ENCODE measurements around the gene PDE3A.

PDE3A gene

DNA sequence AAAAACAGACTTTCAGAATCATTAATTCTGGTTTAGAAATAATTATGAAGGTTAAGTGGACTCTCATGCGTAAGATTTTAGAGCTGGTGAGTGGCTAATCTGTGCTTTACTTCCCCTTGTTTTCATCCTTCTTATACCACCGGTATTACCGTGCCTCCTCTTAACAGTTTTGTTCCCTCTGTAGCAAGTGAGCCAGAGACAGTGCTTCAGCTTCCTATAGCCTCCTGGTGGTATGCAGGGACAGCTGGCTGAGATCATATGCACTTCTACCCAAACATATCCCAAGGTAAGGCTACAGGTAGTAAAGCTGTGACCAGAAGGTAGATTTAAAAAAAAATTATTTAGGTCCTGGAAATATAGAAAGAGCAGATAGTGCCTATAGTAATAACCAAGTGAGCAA, 55.2 kb downstream of the PDE3A start:
- Histone ChIP-seq H3K4me3 (ENCODE audit: low read depth, low read length) (no peak overlapping the region), H3K4me1 (ENCODE audit: control insufficient read depth, insufficient read depth, low read length) (peaks cover 35% of the 10 kb centered on the region)

DNA sequence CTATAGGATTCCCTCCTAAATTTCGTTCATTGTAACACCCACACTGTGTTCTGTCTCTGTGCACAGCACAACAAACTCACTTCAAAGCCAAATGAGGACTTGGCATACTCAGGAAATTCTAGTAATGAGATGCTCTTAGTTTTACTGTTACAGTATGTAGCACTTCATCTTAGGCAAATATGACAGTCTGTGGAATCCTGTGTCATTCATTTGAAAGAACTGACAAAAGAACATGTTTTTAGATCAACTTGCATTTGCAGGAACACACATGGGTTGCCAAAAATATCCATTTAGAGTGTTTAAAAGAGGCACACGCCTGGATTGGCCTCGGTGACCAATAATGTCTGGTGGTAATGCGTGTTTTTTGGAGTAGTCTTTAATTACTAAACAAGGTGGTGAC, 56.5 kb downstream of the PDE3A start:
- Histone ChIP-seq H3K9me3 (ENCODE audit: control insufficient read depth, insufficient read depth, low read length) (no peaks in the 10 kb centered on the region), H3K27ac (ENCODE audit: low read depth, low read length) (no peak overlapping the region), H3K4me1 (ENCODE audit: control insufficient read depth, insufficient read depth, low read length) (peaks cover 48% of the 10 kb centered on the region), H3K9ac (ENCODE audit: low read depth, low read length) (no peak overlapping the region), H3K36me3 (ENCODE audit: control insufficient read depth, insufficient read depth, low read length) (no peaks in the 10 kb centered on the region), H3K27me3 (ENCODE audit: control insufficient read depth, insufficient read depth, low read length) (no peaks in the 10 kb centered on the region), H3K4me3 (ENCODE audit: low read depth, low read length) (no peak overlapping the region)

More for the DNA sequence above, 55.2 kb downstream of the PDE3A start:
- no peaks in the 10 kb centered on the region for H3K27me3 ChIP-seq (ENCODE audit: control insufficient read depth, insufficient read depth, low read length)
- no peaks in the 10 kb centered on the region for H3K9me3 ChIP-seq (ENCODE audit: control insufficient read depth, insufficient read depth, low read length)
- no peak overlapping the region for H3K27ac ChIP-seq (ENCODE audit: low read depth, low read length)
- no peaks in the 10 kb centered on the region for H3K36me3 ChIP-seq (ENCODE audit: control insufficient read depth, insufficient read depth, low read length)
- no peak overlapping the region for H3K9ac ChIP-seq (ENCODE audit: low read depth, low read length)

- no peaks in the 10 kb centered on the region for H3K27me3 ChIP-seq (ENCODE audit: control insufficient read depth, insufficient read depth, low read length)
Observed at GRCh38 chr12:20426191-20426590, 57.9 kb downstream of the PDE3A start.

DNA sequence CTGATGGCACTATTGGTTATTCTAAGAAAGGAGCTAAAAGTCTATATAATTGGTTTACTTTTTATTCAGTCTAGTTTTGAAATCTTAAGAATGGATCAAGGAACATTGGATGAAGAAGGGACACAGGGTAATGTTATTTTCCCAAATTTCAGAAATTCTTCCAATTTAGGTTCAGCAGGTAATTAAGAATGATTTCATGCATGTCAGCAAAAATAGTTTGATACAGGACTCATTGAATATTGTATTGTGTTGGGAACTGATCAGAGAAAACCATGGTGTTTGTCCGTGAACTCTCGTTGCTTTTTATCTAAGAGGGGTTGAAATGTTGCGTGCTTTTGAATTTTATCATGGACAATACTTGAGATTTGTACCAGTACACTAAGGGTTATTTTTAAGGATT, 58.6 kb downstream of the PDE3A start:
- H3K27me3 ChIP-seq (ENCODE audit: control insufficient read depth, insufficient read depth, low read length) = no peaks in the 10 kb centered on the region
- H3K9ac ChIP-seq (ENCODE audit: low read depth, low read length) = no peak overlapping the region
- peaks cover 63% of the 10 kb centered on the region for H3K4me1 ChIP-seq (ENCODE audit: control insufficient read depth, insufficient read depth, low read length)
- no peak overlapping the region for H3K4me3 ChIP-seq (ENCODE audit: low read depth, low read length)
- H3K27ac ChIP-seq (ENCODE audit: low read depth, low read length) = no peak overlapping the region
- no peaks in the 10 kb centered on the region for H3K36me3 ChIP-seq (ENCODE audit: control insufficient read depth, insufficient read depth, low read length)
- H3K9me3 ChIP-seq (ENCODE audit: control insufficient read depth, insufficient read depth, low read length) = no peaks in the 10 kb centered on the region

More at GRCh38 chr12:20426191-20426590, 57.9 kb downstream of the PDE3A start:
- Histone ChIP-seq H3K27ac (ENCODE audit: low read depth, low read length) (no peak overlapping the region), H3K4me1 (ENCODE audit: control insufficient read depth, insufficient read depth, low read length) (peaks cover 61% of the 10 kb centered on the region), H3K9me3 (ENCODE audit: control insufficient read depth, insufficient read depth, low read length) (no peaks in the 10 kb centered on the region), H3K36me3 (ENCODE audit: control insufficient read depth, insufficient read depth, low read length) (no peaks in the 10 kb centered on the region), H3K4me3 (ENCODE audit: low read depth, low read length) (no peak overlapping the region), H3K9ac (ENCODE audit: low read depth, low read length) (no peak overlapping the region)

DNA sequence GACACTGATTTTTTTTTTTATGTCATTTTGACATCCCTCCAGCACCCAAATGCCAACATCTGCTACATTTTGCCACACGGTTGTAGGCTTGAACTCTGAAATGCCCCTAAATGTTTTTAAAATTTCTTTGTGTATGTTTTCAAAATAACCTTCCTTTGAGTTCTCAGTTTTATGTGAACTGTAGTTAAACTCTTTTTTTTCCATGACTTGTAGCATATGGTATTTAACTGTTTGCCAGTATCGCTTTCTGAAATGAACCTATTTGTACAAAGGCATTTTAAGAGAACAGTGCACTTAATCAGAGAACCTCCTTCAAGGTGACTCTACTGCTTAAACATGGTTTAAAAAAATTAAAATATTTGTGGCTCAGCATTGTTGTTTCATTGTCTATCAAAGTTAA, 61.5 kb downstream of the PDE3A start:
- no peaks in the 10 kb centered on the region for H3K9me3 ChIP-seq (ENCODE audit: control insufficient read depth, insufficient read depth, low read length)
- no peaks in the 10 kb centered on the region for H3K27me3 ChIP-seq (ENCODE audit: control insufficient read depth, insufficient read depth, low read length)
- no peak overlapping the region for H3K27ac ChIP-seq (ENCODE audit: low read depth, low read length)
- H3K4me3 ChIP-seq (ENCODE audit: low read depth, low read length) = no peak overlapping the region
- H3K9ac ChIP-seq (ENCODE audit: low read depth, low read length) = no peak overlapping the region
- peaks cover 71% of the 10 kb centered on the region for H3K4me1 ChIP-seq (ENCODE audit: control insufficient read depth, insufficient read depth, low read length)
- no peaks in the 10 kb centered on the region for H3K36me3 ChIP-seq (ENCODE audit: control insufficient read depth, insufficient read depth, low read length)

GRCh38 chr12:20432290-20432689, 64.0 kb downstream of the PDE3A start:
- no peaks in the 10 kb centered on the region for H3K36me3 ChIP-seq (ENCODE audit: control insufficient read depth, insufficient read depth, low read length)
- no peaks in the 10 kb centered on the region for H3K27me3 ChIP-seq (ENCODE audit: control insufficient read depth, insufficient read depth, low read length)
- no peak overlapping the region for H3K27ac ChIP-seq (ENCODE audit: low read depth, low read length)
- H3K9me3 ChIP-seq (ENCODE audit: control insufficient read depth, insufficient read depth, low read length) = no peaks in the 10 kb centered on the region
- H3K4me3 ChIP-seq (ENCODE audit: low read depth, low read length) = peak overlapping the region; percentile 24; the same call in 1 of the 2 replicates
- no peak overlapping the region for H3K9ac ChIP-seq (ENCODE audit: low read depth, low read length)
- peaks cover 82% of the 10 kb centered on the region for H3K4me1 ChIP-seq (ENCODE audit: control insufficient read depth, insufficient read depth, low read length)

DNA sequence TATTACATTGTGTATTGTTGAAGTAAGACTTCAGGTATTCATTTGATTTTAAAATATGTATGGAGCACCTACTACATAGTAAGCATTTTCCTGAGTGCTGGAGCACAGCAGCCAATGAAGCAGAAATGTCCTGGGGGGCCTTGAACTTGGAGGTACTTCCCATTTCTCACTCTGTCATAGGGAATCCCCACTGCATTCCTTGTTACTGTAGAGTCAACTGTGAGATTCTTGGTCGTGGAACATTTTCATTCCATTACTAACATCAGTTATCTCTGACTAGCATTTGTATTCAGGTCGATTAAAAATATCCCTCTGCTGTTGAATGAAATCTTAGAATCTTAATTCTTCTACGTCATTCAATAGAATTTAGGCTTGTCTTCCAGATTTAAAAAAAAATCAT, 66.7 kb downstream of the PDE3A start:
- Histone ChIP-seq H3K9me3 (ENCODE audit: control insufficient read depth, insufficient read depth, low read length) (no peaks in the 10 kb centered on the region), H3K9ac (ENCODE audit: low read depth, low read length) (no peak overlapping the region), H3K27ac (ENCODE audit: low read depth, low read length) (no peak overlapping the region), H3K4me1 (ENCODE audit: control insufficient read depth, insufficient read depth, low read length) (peaks cover 77% of the 10 kb centered on the region), H3K4me3 (ENCODE audit: low read depth, low read length) (no peak overlapping the region), H3K36me3 (ENCODE audit: control insufficient read depth, insufficient read depth, low read length) (no peaks in the 10 kb centered on the region), H3K27me3 (ENCODE audit: control insufficient read depth, insufficient read depth, low read length) (no peaks in the 10 kb centered on the region)

- no peak overlapping the region for H3K4me3 ChIP-seq (ENCODE audit: low read depth, low read length)
- H3K9ac ChIP-seq (ENCODE audit: low read depth, low read length) = no peak overlapping the region
- no peaks in the 10 kb centered on the region for H3K36me3 ChIP-seq (ENCODE audit: control insufficient read depth, insufficient read depth, low read length)
Observed at GRCh38 chr12:20436316-20436715, 68.0 kb downstream of the PDE3A start.

DNA sequence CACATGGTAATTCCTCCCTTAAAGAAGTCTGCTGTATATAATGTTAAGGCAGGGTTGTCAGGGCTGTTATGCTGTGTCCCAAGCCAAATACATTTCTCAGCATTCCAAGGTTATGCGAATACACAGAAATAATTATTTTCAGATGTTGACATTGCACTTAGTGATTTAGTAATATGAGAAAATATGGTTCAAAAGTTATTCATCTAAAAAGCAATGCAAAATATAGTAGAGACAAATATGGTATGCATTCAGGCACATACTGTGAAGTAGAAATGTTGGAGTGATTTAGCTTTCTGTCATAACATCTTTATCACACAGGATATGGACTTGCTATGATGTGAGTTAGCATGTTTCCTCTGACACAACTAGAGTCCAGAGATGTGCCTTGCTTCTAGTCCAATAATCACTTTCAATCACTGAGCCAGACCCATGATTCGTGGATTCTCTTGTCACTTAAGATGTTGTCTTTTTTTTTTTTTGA, 70.0 kb downstream of the PDE3A start:
- Histone ChIP-seq H3K27me3 (ENCODE audit: control insufficient read depth, insufficient read depth, low read length) (no peaks in the 10 kb centered on the region), H3K9me3 (ENCODE audit: control insufficient read depth, insufficient read depth, low read length) (no peaks in the 10 kb centered on the region), H3K9ac (ENCODE audit: low read depth, low read length) (no peak overlapping the region), H3K36me3 (ENCODE audit: control insufficient read depth, insufficient read depth, low read length) (no peaks in the 10 kb centered on the region), H3K4me3 (ENCODE audit: low read depth, low read length) (no peak overlapping the region), H3K4me1 (ENCODE audit: control insufficient read depth, insufficient read depth, low read length) (peaks cover 48% of the 10 kb centered on the region), H3K27ac (ENCODE audit: low read depth, low read length) (no peak overlapping the region)

More at GRCh38 chr12:20436316-20436715, 68.0 kb downstream of the PDE3A start:
- H3K9me3 ChIP-seq (ENCODE audit: control insufficient read depth, insufficient read depth, low read length) = no peaks in the 10 kb centered on the region
- H3K27me3 ChIP-seq (ENCODE audit: control insufficient read depth, insufficient read depth, low read length) = no peaks in the 10 kb centered on the region
- peaks cover 64% of the 10 kb centered on the region for H3K4me1 ChIP-seq (ENCODE audit: control insufficient read depth, insufficient read depth, low read length)
- H3K27ac ChIP-seq (ENCODE audit: low read depth, low read length) = no peak overlapping the region

DNA sequence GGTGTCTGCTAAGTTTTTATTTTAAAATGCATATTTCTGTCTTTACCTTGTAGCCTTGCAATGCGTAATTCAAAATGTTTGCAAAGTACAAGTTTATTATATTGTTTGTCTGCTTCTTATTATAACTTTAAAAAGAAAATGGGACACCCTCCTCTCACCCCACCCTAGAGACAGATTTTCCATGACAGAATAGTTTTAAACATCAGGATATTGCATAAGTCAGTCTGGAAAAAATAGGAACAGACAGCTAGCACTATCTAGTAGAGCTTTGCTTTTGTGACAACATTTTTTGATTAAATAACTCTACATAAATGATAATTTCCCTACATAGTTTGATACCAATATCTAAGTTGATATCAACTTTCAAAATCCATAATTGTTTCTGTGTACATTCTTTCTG, 71.3 kb downstream of the PDE3A start:
- Histone ChIP-seq H3K9me3 (ENCODE audit: control insufficient read depth, insufficient read depth, low read length) (no peaks in the 10 kb centered on the region), H3K4me1 (ENCODE audit: control insufficient read depth, insufficient read depth, low read length) (peaks cover 49% of the 10 kb centered on the region), H3K36me3 (ENCODE audit: control insufficient read depth, insufficient read depth, low read length) (no peaks in the 10 kb centered on the region), H3K27me3 (ENCODE audit: control insufficient read depth, insufficient read depth, low read length) (no peaks in the 10 kb centered on the region), H3K27ac (ENCODE audit: low read depth, low read length) (no peak overlapping the region), H3K9ac (ENCODE audit: low read depth, low read length) (no peak overlapping the region), H3K4me3 (ENCODE audit: low read depth, low read length) (no peak overlapping the region)

DNA sequence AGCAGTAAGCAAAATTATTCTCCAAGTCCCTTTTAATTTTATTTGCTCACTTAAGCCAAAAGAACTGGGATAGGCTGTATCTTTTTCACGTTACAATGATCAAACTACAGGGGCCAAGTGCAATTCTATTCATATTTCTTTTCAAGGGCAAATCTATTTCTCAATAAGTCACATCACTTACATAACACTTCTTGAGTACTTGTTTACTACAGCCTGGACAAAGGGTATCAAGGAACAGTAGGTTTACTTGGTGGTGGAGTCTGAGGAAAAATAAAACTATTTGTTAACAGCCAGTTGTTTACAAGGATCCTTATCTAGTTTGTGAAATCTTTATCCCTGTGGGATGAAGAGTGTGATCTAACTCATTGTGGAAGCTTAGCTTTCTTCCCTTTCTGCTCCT, 72.1 kb downstream of the PDE3A start:
- H3K27me3 ChIP-seq (ENCODE audit: control insufficient read depth, insufficient read depth, low read length) = no peaks in the 10 kb centered on the region
- no peaks in the 10 kb centered on the region for H3K36me3 ChIP-seq (ENCODE audit: control insufficient read depth, insufficient read depth, low read length)
- H3K27ac ChIP-seq (ENCODE audit: low read depth, low read length) = no peak overlapping the region
- H3K9ac ChIP-seq (ENCODE audit: low read depth, low read length) = no peak overlapping the region
- peaks cover 46% of the 10 kb centered on the region for H3K4me1 ChIP-seq (ENCODE audit: control insufficient read depth, insufficient read depth, low read length)
- no peaks in the 10 kb centered on the region for H3K9me3 ChIP-seq (ENCODE audit: control insufficient read depth, insufficient read depth, low read length)
- H3K4me3 ChIP-seq (ENCODE audit: low read depth, low read length) = no peak overlapping the region

- no peak overlapping the region for H3K4me3 ChIP-seq (ENCODE audit: low read depth, low read length)
- no peak overlapping the region for H3K9ac ChIP-seq (ENCODE audit: low read depth, low read length)
- no peaks in the 10 kb centered on the region for H3K9me3 ChIP-seq (ENCODE audit: control insufficient read depth, insufficient read depth, low read length)
- no peak overlapping the region for H3K27ac ChIP-seq (ENCODE audit: low read depth, low read length)
- H3K36me3 ChIP-seq (ENCODE audit: control insufficient read depth, insufficient read depth, low read length) = no peaks in the 10 kb centered on the region
- peaks cover 40% of the 10 kb centered on the region for H3K4me1 ChIP-seq (ENCODE audit: control insufficient read depth, insufficient read depth, low read length)
- no peaks in the 10 kb centered on the region for H3K27me3 ChIP-seq (ENCODE audit: control insufficient read depth, insufficient read depth, low read length)
Observed at GRCh38 chr12:20442322-20442721, 74.0 kb downstream of the PDE3A start.

Data from HUES48 (cell line).